ENCODE results near the gene F2.

- TF ChIP-seq CTCF (conservative IDR thresholded peaks at IDR 0.05; ENCODE audit: low read length) (no peak), EZH2phosphoT487 (IDR thresholded peaks at IDR 0.05; ENCODE audit: borderline replicate concordance) (no peak)
These were observed 27.0 kb downstream of the F2 start for GRCh38 chr11:46745995-46746394.

All from Loucy (cell line).